UCSD-AML1 (cell line): ENCODE measurements around the gene HRH3.

Experiments used
- DNase-seq: peaks from one replicate; lab custom pipeline; 2025; ENCODE audit not compliant: unreplicated experiment; lab: John Stamatoyannopoulos, UW

The HRH3 gene

GRCh38 chr20:62216636-62217566 lies 3.2 kb downstream of the HRH3 start:
- no peak for DNase-seq

- no peak for DNase-seq
Measured at GRCh38 chr20:62215991-62216635, 4.0 kb downstream of the HRH3 start.

GRCh38 chr20:62215020-62215990 lies 4.8 kb downstream of the HRH3 start:
- DNase-seq = no peak

- no peak for DNase-seq
Measured at GRCh38 chr20:62214067-62214466, 6.0 kb downstream of the HRH3 start.

- DNase-seq = no peak
Measured at GRCh38 chr20:62212299-62212698, 7.8 kb downstream of the HRH3 start.

GRCh38 chr20:62211769-62212288 lies 8.2 kb downstream of the HRH3 start:
- DNase-seq = no peak

- DNase-seq = no peak
Measured at GRCh38 chr20:62211216-62211615, 8.9 kb downstream of the HRH3 start.

GRCh38 chr20:62210496-62210855 lies 9.6 kb downstream of the HRH3 start:
- DNase-seq = no peak

GRCh38 chr20:62209850-62210495 lies 10.1 kb downstream of the HRH3 start:
- no peak for DNase-seq

GRCh38 chr20:62208795-62209755 lies 11.0 kb downstream of the HRH3 start:
- no peak for DNase-seq

GRCh38 chr20:62208061-62208794 lies 11.8 kb downstream of the HRH3 start:
- DNase-seq = no peak

GRCh38 chr20:62206388-62206775 lies 13.7 kb downstream of the HRH3 start:
- no peak for DNase-seq

- DNase-seq = no peak
Measured at GRCh38 chr20:62205618-62206387, 14.3 kb downstream of the HRH3 start.

- no peak for DNase-seq
Measured at GRCh38 chr20:62203378-62204030, 16.6 kb downstream of the HRH3 start.

GRCh38 chr20:62202676-62203377 lies 17.3 kb downstream of the HRH3 start:
- DNase-seq = no peak

GRCh38 chr20:62202083-62202395 lies 18.0 kb downstream of the HRH3 start:
- DNase-seq = no peak
